Fibroblast of villous mesenchyme (primary cell): ENCODE measurements around the gene XYLT1. TPM values are rescaled to one million over a fixed set of nuclear protein-coding genes. Genes with fewer than 3 reads are reported as not detected.
A peak's percentile ranks its signal among the peaks of the same experiment; 100 is the strongest.

Experiments used
- DNase-seq: peaks from one replicate; pipeline ENCODE4 v3.0.0-alpha.2; 2010; ENCODE audit warnings: low read depth
- H3K4me3 ChIP-seq: 2 replicates; pipeline ENCODE4 v1.5.1; 2011; ENCODE audit warnings: low read depth, mild to moderate bottlenecking, low read length
- CTCF ChIP-seq: IDR thresholded peaks from 2 replicates; pipeline ENCODE4 v1.5.1; 2012; ENCODE audit warnings: low read depth, mild to moderate bottlenecking, low read length; ENCODE audit not compliant: insufficient read depth
- total RNA-seq: library from RNA; depleted of rRNA; stranded (reverse); fragments of >200 nt; gene quantifications from 2 replicates; pipeline ENCODE4 v1.2.3, GENCODE V29; 2012

Gene XYLT1
- total RNA-seq, 1 donor = 2.6 TPM

DNA sequence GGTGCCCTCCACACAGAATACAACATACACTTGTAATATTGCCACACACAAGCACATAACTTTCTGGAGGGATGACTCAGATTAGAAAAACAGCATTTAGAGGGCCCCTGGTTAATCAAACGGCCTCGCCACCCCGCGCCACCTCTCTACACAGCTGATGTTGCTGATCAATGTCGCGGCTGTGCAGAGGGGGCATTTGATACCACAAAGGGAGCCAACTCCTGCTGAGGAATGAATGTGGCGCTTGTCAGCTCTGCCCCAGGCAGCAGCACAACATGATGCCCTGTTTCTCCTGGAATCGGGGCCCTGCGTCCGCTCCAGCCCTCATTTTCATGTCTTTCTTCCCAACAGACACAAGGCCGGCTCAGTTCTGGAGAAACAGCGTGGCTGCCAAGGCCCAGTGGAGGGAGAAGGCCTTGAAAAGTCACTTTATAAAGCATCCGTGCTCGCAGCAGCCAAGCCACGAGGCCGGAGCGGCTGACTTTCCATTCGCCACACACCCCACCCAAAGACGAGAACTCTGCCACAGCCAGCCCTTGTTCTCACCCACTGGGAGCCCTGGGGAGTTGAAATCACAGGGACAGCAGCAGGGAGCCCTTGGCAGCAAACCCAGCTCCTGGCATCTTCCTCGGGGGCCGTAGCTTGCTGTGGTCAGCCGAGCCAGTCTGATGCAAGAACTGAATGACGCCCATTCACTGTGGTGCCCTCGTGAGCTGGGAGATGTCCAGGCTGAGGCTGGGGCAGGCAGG, 65.6 kb downstream of the XYLT1 start:
- H3K4me3 ChIP-seq = no peak overlapping the region
- TF ChIP-seq CTCF = no peak
- DNase-seq = peak; percentile 75

DNA sequence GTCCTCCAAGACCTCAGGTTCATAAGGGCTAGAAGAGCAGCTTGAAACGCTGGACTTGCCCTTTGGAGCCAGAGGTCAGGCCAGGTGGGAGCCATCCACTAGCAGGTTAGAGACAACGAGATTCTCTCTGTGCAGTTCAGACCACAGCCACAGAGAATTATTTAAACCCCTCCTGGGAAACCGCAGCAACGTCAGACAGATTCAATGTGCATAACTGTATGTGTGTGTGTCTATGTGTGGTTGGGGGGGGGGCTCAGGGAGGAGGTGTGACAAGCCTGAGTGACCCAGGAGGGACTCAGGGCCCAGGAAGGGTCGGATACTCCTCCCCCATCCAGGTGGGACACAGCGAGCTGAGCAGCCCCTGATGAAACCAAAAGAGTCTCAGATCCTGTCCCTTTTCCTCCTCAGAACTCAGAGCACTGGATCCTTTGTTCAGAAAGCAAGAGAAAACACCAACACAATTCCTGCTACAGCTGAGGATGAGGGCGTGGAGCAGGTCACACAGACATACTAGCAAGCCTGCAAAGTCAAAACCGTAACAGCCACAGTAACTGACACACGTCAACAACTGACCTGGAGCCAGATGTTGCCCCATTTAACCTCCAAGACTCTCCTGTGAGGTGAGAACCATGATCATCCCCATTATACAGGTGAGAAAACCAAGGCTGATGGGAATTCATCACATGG, 66.8 kb downstream of the XYLT1 start:
- DNase-seq = no peak
- TF ChIP-seq CTCF = no peak
- H3K4me3 ChIP-seq = no peak overlapping the region

GRCh38 chr16:17403156-17403809, 67.5 kb downstream of the XYLT1 start:
- no peak for TF ChIP-seq CTCF
- DNase-seq = no peak

DNA sequence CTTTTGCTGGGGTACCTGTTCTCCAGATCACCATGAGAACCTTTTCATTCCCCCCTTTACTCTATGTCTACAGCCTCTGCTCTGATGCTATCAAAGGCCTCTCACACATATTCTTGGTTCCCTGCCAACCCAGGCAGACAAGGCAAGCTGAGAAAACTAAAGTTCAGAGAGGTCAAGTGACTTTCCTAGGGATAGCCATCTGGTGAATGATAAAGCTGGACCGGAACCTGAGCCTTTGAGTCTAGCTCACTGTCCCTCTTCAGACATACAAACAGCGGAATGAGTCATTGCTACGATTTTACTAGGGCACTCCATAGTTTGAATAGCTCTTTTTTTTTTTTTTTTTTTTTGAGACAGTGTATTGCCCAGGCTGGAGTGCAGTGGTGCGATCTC, 73.3 kb downstream of the XYLT1 start:
- H3K4me3 ChIP-seq = no peak overlapping the region
- DNase-seq = peak; percentile 87
- TF ChIP-seq CTCF = no peak

More at GRCh38 chr16:17403156-17403809, 67.5 kb downstream of the XYLT1 start:
- H3K4me3 ChIP-seq = no peak overlapping the region

DNA sequence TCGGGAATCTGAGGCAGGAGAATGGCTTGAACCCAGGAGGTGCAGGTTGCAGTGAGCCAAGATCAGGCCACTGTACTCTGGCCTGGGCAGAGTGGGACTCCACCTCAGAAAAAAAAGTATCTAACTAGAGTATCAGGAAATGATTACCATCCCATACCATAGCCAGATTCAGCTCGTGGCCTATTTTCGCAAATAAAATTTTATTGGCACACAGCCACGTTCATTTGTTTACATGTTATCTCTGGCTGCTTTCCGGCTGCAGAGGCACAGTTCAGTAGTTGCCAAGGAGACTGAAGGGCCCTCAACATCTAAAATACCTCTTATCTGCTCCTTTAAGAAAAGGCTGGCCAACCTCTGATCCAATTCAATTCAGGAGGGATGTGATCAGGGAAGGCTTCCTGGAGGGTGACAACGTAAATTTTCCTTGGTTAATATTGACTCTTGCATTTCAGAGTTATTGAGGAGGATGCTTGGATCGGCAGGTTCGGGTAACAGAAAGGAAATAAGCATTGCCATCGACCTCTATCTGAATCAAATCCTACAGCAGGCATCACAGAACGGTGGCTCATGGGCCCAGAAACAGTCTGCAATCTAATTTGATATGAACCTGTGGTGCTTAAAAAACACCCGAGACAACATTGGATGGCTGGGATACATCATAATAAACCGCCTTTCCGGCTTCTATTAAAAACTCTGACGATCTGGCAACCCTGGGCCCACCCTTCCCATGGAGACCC, 73.8 kb downstream of the XYLT1 start:
- DNase-seq = peak; percentile 87
- no peak overlapping the region for H3K4me3 ChIP-seq
- TF ChIP-seq CTCF = no peak

DNA sequence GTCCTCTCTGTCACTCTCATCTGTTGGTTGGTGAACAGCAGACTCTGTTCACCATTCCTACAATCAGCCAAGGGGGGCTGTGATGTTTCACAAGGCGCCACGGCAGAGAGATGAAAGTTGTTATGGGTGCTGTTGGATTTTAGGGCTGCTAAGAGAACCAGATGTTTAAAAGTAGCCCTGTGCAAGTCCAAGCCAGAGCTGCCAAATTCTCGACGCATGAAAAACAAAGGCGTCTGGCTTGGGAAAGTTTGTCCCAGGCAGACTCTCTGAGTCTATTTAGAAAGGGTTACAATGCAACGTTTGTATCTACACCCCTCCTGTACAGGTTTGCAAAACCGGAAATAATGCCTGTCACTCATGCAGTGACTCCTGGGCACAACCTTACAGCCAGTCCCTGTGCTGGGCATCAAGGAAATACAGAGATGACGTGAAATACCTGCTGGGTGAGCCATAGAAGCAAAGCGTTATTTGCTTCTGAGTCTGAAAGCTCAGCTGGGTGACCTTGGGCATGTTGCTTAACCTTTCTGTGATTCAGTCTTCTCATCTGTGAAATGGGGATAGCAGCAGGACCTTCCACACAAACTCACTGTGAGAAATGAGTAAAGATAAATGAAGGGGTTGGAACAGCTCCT, 74.8 kb downstream of the XYLT1 start:
- no peak overlapping the region for H3K4me3 ChIP-seq
- DNase-seq = peak; percentile 50
- no peak for TF ChIP-seq CTCF
